Measurements from ENCODE around the gene TMEM120A. TPM values are rescaled to one million over a fixed set of nuclear protein-coding genes. Genes with fewer than 3 reads are reported as not detected.

TMEM120A gene
- total RNA-seq, 4 donors from 2014 or later: 21.3 to 56.7 (median 38.2) TPM

- Histone ChIP-seq H3K27me3 (no peaks in the 10 kb centered on the region), H3K9me3 (no peaks in the 10 kb centered on the region), H3K27ac (no peak overlapping the region), H3K36me3 (peaks cover 0 to 21% of the 10 kb centered on the region in 2 donors), H3K4me3 (no peak overlapping the region), H3K4me1 (no peaks in the 10 kb centered on the region)
- DNase-seq (no peak), ATAC-seq (no peak)
- no peak for TF ChIP-seq POLR2A (IDR thresholded peaks at IDR 0.05)
- TF ChIP-seq CTCF (IDR thresholded peaks at IDR 0.05 in 4 of 5, conservative IDR thresholded peaks at IDR 0.05 in 1 of 5): no peak
- intact Hi-C loops (cut with DNase I; ENCODE audit: low total_unique reads) (no loop called here), in situ Hi-C loops (cut with MboI; ENCODE audit: low sequenced_read_pairs in 4 of 4) (no loop called here)
Measured at GRCh38 chr7:76003351-76003750, 9.0 kb upstream of the TMEM120A start.

DNA sequence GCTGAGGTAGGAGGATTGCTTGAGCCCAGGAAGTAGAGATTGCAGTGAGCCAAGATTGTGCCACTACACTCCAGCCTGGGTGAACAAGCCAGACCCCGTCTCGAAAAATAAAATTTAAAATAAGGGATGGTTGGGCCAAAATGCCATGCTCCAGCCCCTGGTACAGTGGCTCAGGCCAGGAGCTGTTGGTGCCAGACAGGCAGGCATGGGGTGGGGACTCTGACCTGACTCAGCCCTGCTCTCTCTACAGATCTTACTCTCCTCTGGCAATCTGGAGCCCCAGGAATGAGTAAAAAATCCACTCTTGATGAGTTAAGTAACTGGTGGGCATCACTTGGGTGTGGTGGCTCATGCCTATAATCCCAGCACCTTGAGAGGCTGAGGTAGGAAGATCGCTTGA lies 8.4 kb upstream of the TMEM120A start:
- H3K27me3 ChIP-seq: no peaks in the 10 kb centered on the region
- no peak for ATAC-seq
- TF ChIP-seq CTCF (IDR thresholded peaks at IDR 0.05 in 4 of 5, conservative IDR thresholded peaks at IDR 0.05 in 1 of 5): no peak
- TF ChIP-seq POLR2A (IDR thresholded peaks at IDR 0.05): no peak
- H3K36me3 ChIP-seq: peaks cover 0 to 21% of the 10 kb centered on the region in 2 donors
- H3K4me1 ChIP-seq: no peaks in the 10 kb centered on the region
- no peak overlapping the region for H3K4me3 ChIP-seq
- no peak for DNase-seq
- H3K9me3 ChIP-seq: no peaks in the 10 kb centered on the region
- intact Hi-C loops (cut with DNase I; ENCODE audit: low total_unique reads) (no loop called here), in situ Hi-C loops (cut with MboI; ENCODE audit: low sequenced_read_pairs in 4 of 4) (no loop called here)
- H3K27ac ChIP-seq: no peak overlapping the region

GRCh38 chr7:76002139-76002538 lies 7.7 kb upstream of the TMEM120A start:
- in situ Hi-C loops (cut with MboI; ENCODE audit: low sequenced_read_pairs in 4 of 4): no loop called here
- no peaks in the 10 kb centered on the region for H3K27me3 ChIP-seq
- no peaks in the 10 kb centered on the region for H3K4me1 ChIP-seq
- intact Hi-C loops (cut with DNase I; ENCODE audit: low total_unique reads): no loop called here
- DNase-seq (no peak), ATAC-seq (no peak)
- H3K27ac ChIP-seq: no peak overlapping the region
- peaks cover 0 to 21% of the 10 kb centered on the region in 2 donors for H3K36me3 ChIP-seq
- TF ChIP-seq POLR2A (IDR thresholded peaks at IDR 0.05) (no peak), CTCF (IDR thresholded peaks at IDR 0.05 in 4 of 5, conservative IDR thresholded peaks at IDR 0.05 in 1 of 5) (no peak)
- H3K4me3 ChIP-seq: no peak overlapping the region
- H3K9me3 ChIP-seq: no peaks in the 10 kb centered on the region

DNA sequence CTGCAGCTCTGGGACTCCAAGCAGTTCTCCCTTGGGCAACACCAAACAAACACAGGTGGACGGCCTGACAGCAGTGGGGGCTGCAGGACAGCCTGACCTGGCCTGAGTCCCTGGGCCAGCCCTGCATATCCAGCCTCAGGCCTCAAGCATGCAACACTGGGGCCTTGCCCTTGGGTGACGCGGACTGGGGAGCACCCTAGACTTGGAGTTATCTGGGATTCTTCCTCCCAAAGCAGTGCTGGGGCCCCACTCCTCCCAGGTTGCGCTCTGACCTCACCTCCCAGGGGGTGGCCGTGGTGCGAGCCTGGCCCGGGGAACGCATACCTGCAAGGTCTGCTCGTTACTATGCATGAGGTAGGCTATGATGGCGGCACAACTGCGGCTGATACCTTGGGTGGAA lies 6.2 kb upstream of the TMEM120A start:
- no peak for DNase-seq
- peaks cover 0 to 21% of the 10 kb centered on the region in 2 donors for H3K36me3 ChIP-seq
- ATAC-seq: no peak
- TF ChIP-seq CTCF (IDR thresholded peaks at IDR 0.05 in 4 of 5, conservative IDR thresholded peaks at IDR 0.05 in 1 of 5): no peak
- no peak for TF ChIP-seq POLR2A (IDR thresholded peaks at IDR 0.05)
- H3K27ac ChIP-seq: no peak overlapping the region
- no peaks in the 10 kb centered on the region for H3K9me3 ChIP-seq
- in situ Hi-C loops (cut with MboI; ENCODE audit: low sequenced_read_pairs in 4 of 4) (no loop called here), intact Hi-C loops (cut with DNase I; ENCODE audit: low total_unique reads) (no loop called here)
- no peak overlapping the region for H3K4me3 ChIP-seq
- H3K4me1 ChIP-seq: peaks cover 0 to under 1% of the 10 kb centered on the region in 2 donors
- no peaks in the 10 kb centered on the region for H3K27me3 ChIP-seq

GRCh38 chr7:75998038-75998437 lies 3.6 kb upstream of the TMEM120A start:
- in situ Hi-C loops (cut with MboI; ENCODE audit: low sequenced_read_pairs in 4 of 4) (loop anchor here in 1 of 4 donors (10.0 kb wide), 1 partner anchor 83 kb away; the partner anchor contains the start of gene POR), intact Hi-C loops (cut with DNase I; ENCODE audit: low total_unique reads) (no loop called here)
- ATAC-seq: no peak
- no peak for DNase-seq
- H3K4me3 ChIP-seq: no peak overlapping the region
- no peak overlapping the region for H3K27ac ChIP-seq
- TF ChIP-seq CTCF (IDR thresholded peaks at IDR 0.05 in 4 of 5, conservative IDR thresholded peaks at IDR 0.05 in 1 of 5) (no peak), POLR2A (IDR thresholded peaks at IDR 0.05) (no peak)
- H3K4me1 ChIP-seq: peaks cover 15 to 16% of the 10 kb centered on the region in 2 donors
- H3K27me3 ChIP-seq: no peaks in the 10 kb centered on the region
- no peaks in the 10 kb centered on the region for H3K9me3 ChIP-seq
- peaks cover 0 to 4% of the 10 kb centered on the region in 2 donors for H3K36me3 ChIP-seq

Measured in gastrocnemius medialis (tissue), 4 donors.